Panc1 (cell line): ENCODE results near the gene PDE8B. TPM values are rescaled to one million over a fixed set of nuclear protein-coding genes. Genes with fewer than 3 reads are reported as not detected.

ENCODE experiments used
- ATAC-seq: fragments of 200-7000 bp; cut with Tn5 transposase; 2 replicates; pipeline ENCODE4 v1.9.1; 2020; ENCODE audit warnings: mild to moderate bottlenecking, moderate library complexity
- BruUV-seq: library from RNA; stranded (reverse); fragments of 400-500 nt; replicated peaks from 2 replicates; lab custom pipeline; 2021; lab: Mats Ljungman, UMichigan
- CTCF ChIA-PET: fragments of 300-600 bp; sonication (Branson Sonifier 250); formaldehyde crosslinking; loops from one replicate; lab custom pipeline; 2022; ENCODE audit warnings: antibody characterized with exemption; lab: Charles Lee
- POLR2A ChIA-PET: fragments of 300-600 bp; sonication (Branson Sonifier 250); formaldehyde crosslinking; loops from one replicate; lab custom pipeline; 2022; ENCODE audit warnings: antibody characterized with exemption; lab: Charles Lee
- DNase-seq: peaks from one replicate; pipeline ENCODE4 v3.0.0-alpha.2; 2010; ENCODE audit warnings: low read depth, low spot score
- H3K27ac ChIP-seq: 2 replicates; pipeline ENCODE4 v1.5.1; 2011; ENCODE audit warnings: mild to moderate bottlenecking, low read length, inconsistent platforms
- H3K27me3 ChIP-seq: fragments of 200-500 bp; sonication (Bioruptor generic); 2 replicates; pipeline ENCODE4 v1.6.0; 2014; ENCODE audit warnings: low read length, inconsistent platforms; ENCODE audit not compliant: control insufficient read depth, insufficient read depth
- H3K36me3 ChIP-seq: fragments of 200-500 bp; sonication (Bioruptor generic); 2 replicates; pipeline ENCODE4 v1.5.1; 2014; ENCODE audit warnings: inconsistent platforms, mild to moderate bottlenecking, low read length, moderate library complexity; ENCODE audit not compliant: control insufficient read depth, insufficient read depth
- H3K4me1 ChIP-seq: 2 replicates; pipeline ENCODE4 v1.5.1; 2011; ENCODE audit warnings: inconsistent platforms, mild to moderate bottlenecking, low read length, moderate library complexity; ENCODE audit not compliant: control insufficient read depth, insufficient read depth
- H3K4me3 ChIP-seq, 2 experiments: 2 replicates each; pipeline ENCODE4 v1.5.1; 2011 to 2012; ENCODE audit warnings: low read depth in 2 of 2, low read length in 2 of 2, mild to moderate bottlenecking in 2 of 2, inconsistent platforms in 1 of 2, moderate library complexity in 1 of 2
- H3K9me3 ChIP-seq: fragments of 200-500 bp; sonication (Bioruptor generic); 2 replicates; pipeline ENCODE4 v1.5.1; 2014; ENCODE audit warnings: low read depth, mild to moderate bottlenecking, inconsistent platforms, low read length, moderate library complexity; ENCODE audit not compliant: control insufficient read depth, insufficient read depth
- CTCF ChIP-seq: fragments of 450-650 bp; IDR thresholded peaks from 2 replicates; pipeline ENCODE4 v1.5.1; 2017; ENCODE audit warnings: mild to moderate bottlenecking
- POLR2AphosphoS5 ChIP-seq: IDR thresholded peaks from 2 replicates; pipeline ENCODE4 v1.6.1; 2012; ENCODE audit warnings: mild to moderate bottlenecking, low read depth, low read length, moderate library complexity
- REST ChIP-seq, 2 experiments: IDR thresholded peaks; 2 replicates each; pipeline ENCODE4 v1.6.1; 2011 to 2012; ENCODE audit warnings: low read depth in 2 of 2, control low read depth in 1 of 2, low read length in 1 of 2, mild to moderate bottlenecking in 1 of 2, moderate library complexity in 1 of 2; ENCODE audit not compliant: insufficient read depth in 1 of 2
- SIN3A ChIP-seq: IDR thresholded peaks from 2 replicates; pipeline ENCODE4 v1.6.1; 2012; ENCODE audit warnings: low read depth, mild to moderate bottlenecking, low read length, moderate library complexity, borderline replicate concordance; ENCODE audit not compliant: insufficient read depth
- TCF7L2 ChIP-seq: IDR thresholded peaks from 2 replicates; pipeline ENCODE4 v1.6.1; 2011; ENCODE audit warnings: mild to moderate bottlenecking, low read depth, low read length, inconsistent platforms
- in situ Hi-C: cut with HindIII; loops from 2 replicates; pipeline ENCODE4 v1.10.0; 2016; ENCODE audit warnings: low sequenced_read_pairs, low pct_unique_long_range_greater_than_20kb
- intact Hi-C: fragments of 100-400 bp; cut with micrococcal nuclease; formaldehyde crosslinking; loops from one replicate; pipeline ENCODE4 v1.10.0; 2022; ENCODE audit not compliant: unreplicated experiment
- total RNA-seq: library from RNA; stranded (reverse); gene quantifications from one replicate; pipeline ENCODE4 v1.2.1, GENCODE V29; 2021; ENCODE audit not compliant: unreplicated experiment

PDE8B gene
- total RNA-seq, 1 experiment from 2014 or later: 0.62 TPM

GRCh38 chr5:77258652-77259051, 48.2 kb downstream of the PDE8B start:
- CTCF ChIA-PET: no interaction called here
- H3K9me3 ChIP-seq: no peaks in the 10 kb centered on the region

GRCh38 chr5:77259476-77259875, 49.0 kb downstream of the PDE8B start:
- CTCF ChIA-PET: no interaction called here
- TF ChIP-seq REST (IDR thresholded peaks at IDR 0.05; ENCODE audit: insufficient read depth in 1 of 2, low read depth in 2 of 2, low read length in 1 of 2): no peak
- TF ChIP-seq POLR2AphosphoS5: no peak
- H3K27ac ChIP-seq: no peak overlapping the region
- no peak for ATAC-seq
- no peak for DNase-seq
- intact Hi-C loops (no loop called here), in situ Hi-C loops (no loop called here)
- H3K36me3 ChIP-seq: no peaks in the 10 kb centered on the region
- POLR2A ChIA-PET: no interaction called here
- H3K9me3 ChIP-seq: no peaks in the 10 kb centered on the region
- no peak overlapping the region for H3K4me3 ChIP-seq
- no peaks in the 10 kb centered on the region for H3K4me1 ChIP-seq
- H3K27me3 ChIP-seq: peaks cover 13% of the 10 kb centered on the region
- no TSS peak for BruUV-seq

More at GRCh38 chr5:77258652-77259051, 48.2 kb downstream of the PDE8B start:
- H3K4me1 ChIP-seq: no peaks in the 10 kb centered on the region
- in situ Hi-C loops (no loop called here), intact Hi-C loops (no loop called here)
- no TSS peak for BruUV-seq
- no peak for DNase-seq
- TF ChIP-seq TCF7L2: no peak
- H3K27ac ChIP-seq: no peak overlapping the region
- H3K4me3 ChIP-seq: no peak overlapping the region
- ATAC-seq: no peak
- peaks cover 19% of the 10 kb centered on the region for H3K27me3 ChIP-seq
- POLR2A ChIA-PET: no interaction called here
- no peaks in the 10 kb centered on the region for H3K36me3 ChIP-seq

- Histone ChIP-seq H3K4me3 (no peak overlapping the region), H3K27ac (no peak overlapping the region), H3K4me1 (no peaks in the 10 kb centered on the region), H3K9me3 (no peaks in the 10 kb centered on the region), H3K27me3 (peaks cover 3% of the 10 kb centered on the region; the same call in 1 of the 2 replicates), H3K36me3 (no peaks in the 10 kb centered on the region)
- CTCF ChIA-PET: no interaction called here
- in situ Hi-C loops: no loop called here
- POLR2A ChIA-PET: no interaction called here
- ATAC-seq (no peak), DNase-seq (no peak)
- TF ChIP-seq SIN3A (no peak), CTCF (no peak), REST (IDR thresholded peaks at IDR 0.05; ENCODE audit: insufficient read depth in 1 of 2, low read depth in 2 of 2, low read length in 1 of 2) (no peak), POLR2AphosphoS5 (no peak), TCF7L2 (no peak)
- no TSS peak for BruUV-seq
- intact Hi-C loops: no loop called here
Measured at GRCh38 chr5:77262697-77263096, 52.2 kb downstream of the PDE8B start.
